Body of pancreas (tissue), 4 donors: ENCODE measurements around the gene ZNF431.

Source experiments
- CTCF ChIP-seq, 7 experiments: fragments of 450-650 bp in 4 of 7; fragments of 200-600 bp in 3 of 7; sonication (generic) in 3 of 7; IDR thresholded peaks; one replicate each; pipeline ENCODE4 v1.5.1; 2016 to 2019; ENCODE audit warnings: antibody characterized with exemption in 7 of 7
- POLR2A ChIP-seq, 3 donors: fragments of 450-650 bp; IDR thresholded peaks; one replicate each; pipeline ENCODE4 v1.6.1; 2016; ENCODE audit warnings: antibody characterized with exemption in 3 of 3, mild to moderate bottlenecking in 2 of 3

GRCh38 chr19:21143428-21143827, 1.6 kb downstream of the ZNF431 start:
- no peak for TF ChIP-seq CTCF (IDR thresholded peaks at IDR 0.05)
- no peak for TF ChIP-seq POLR2A (IDR thresholded peaks at IDR 0.05)
